ENCODE data around the gene TRIM8.

The TRIM8 gene

GRCh38 chr10:102644066-102644645 lies at the start of gene TRIM8:
TRIM8 (plus strand) TSS chr10:102644479; CDS start chr10:102644618, 139 bp downstream.
- DNase-seq = no peak

- no peak for DNase-seq
Measured at GRCh38 chr10:102595293-102595692, 49.0 kb upstream of the TRIM8 start.

GRCh38 chr10:102595897-102596296 lies 48.4 kb upstream of the TRIM8 start:
- DNase-seq = no peak

GRCh38 chr10:102596506-102596971 lies 47.7 kb upstream of the TRIM8 start:
- DNase-seq = peak; percentile 25

GRCh38 chr10:102597131-102597991 lies 46.9 kb upstream of the TRIM8 start:
- DNase-seq = no peak

GRCh38 chr10:102598243-102598642 lies 46.0 kb upstream of the TRIM8 start:
- DNase-seq = no peak

- no peak for DNase-seq
Measured at GRCh38 chr10:102599565-102600327, 44.5 kb upstream of the TRIM8 start.

GRCh38 chr10:102600816-102601215 lies 43.5 kb upstream of the TRIM8 start:
- DNase-seq = no peak

- DNase-seq = no peak
Measured at GRCh38 chr10:102601639-102602038, 42.6 kb upstream of the TRIM8 start.

GRCh38 chr10:102602272-102603045 lies 41.8 kb upstream of the TRIM8 start:
- DNase-seq = no peak

- no peak for DNase-seq
Measured at GRCh38 chr10:102603946-102604345, 40.3 kb upstream of the TRIM8 start.

GRCh38 chr10:102604439-102604841 lies 39.8 kb upstream of the TRIM8 start:
- DNase-seq = no peak

GRCh38 chr10:102605712-102606111 lies 38.6 kb upstream of the TRIM8 start:
- no peak for DNase-seq

- no peak for DNase-seq
Measured at GRCh38 chr10:102608487-102608886, 35.8 kb upstream of the TRIM8 start.

GRCh38 chr10:102610441-102610887 lies 33.8 kb upstream of the TRIM8 start:
- DNase-seq = no peak

GRCh38 chr10:102611514-102612087 lies 32.7 kb upstream of the TRIM8 start:
- DNase-seq = no peak

- no peak for DNase-seq
Measured at GRCh38 chr10:102612964-102613275, 31.4 kb upstream of the TRIM8 start.

- no peak for DNase-seq
Measured at GRCh38 chr10:102613286-102613685, 31.0 kb upstream of the TRIM8 start.

- DNase-seq = no peak
Measured at GRCh38 chr10:102613785-102614184, 30.5 kb upstream of the TRIM8 start.

- no peak for DNase-seq
Measured at GRCh38 chr10:102614888-102615287, 29.4 kb upstream of the TRIM8 start.

GRCh38 chr10:102615361-102615760 lies 28.9 kb upstream of the TRIM8 start:
- DNase-seq = no peak

- DNase-seq = no peak
Measured at GRCh38 chr10:102616066-102616770, 28.1 kb upstream of the TRIM8 start.

Data from NCI-H2029 (cell line).